C4-2B (cell line): Measurements from ENCODE around the gene IST1.

Experiments used
- ZFX ChIP-seq: fragments of 450-650 bp; IDR thresholded peaks from 2 replicates; pipeline ENCODE4 v1.6.1; 2017
- TF ChIP-seq, protein P1 (sequence below): fragments of 450-650 bp; conservative IDR thresholded peaks from 2 replicates; pipeline ENCODE4 v1.5.1; 2017; ENCODE audit warnings: mild to moderate bottlenecking

DNA sequence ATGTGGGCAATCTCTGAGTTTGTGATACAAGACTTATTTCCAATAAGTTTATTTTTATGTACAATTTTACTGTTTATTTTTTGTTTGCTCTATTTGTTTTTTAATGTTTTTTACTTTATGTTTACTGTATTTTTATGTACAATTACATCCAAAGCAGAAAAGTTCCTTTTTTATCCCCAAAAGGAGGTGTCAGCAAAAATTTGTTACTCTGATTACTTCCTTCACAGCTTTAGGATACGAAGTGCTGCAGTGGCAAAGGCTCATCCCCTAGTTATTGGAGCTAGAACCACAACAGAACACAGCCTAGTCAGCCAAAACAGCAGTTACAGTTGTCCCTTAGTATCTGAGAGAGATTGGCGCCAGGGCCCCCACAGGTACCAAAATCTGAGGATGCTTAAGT, 35.7 kb downstream of the IST1 start:
- TF ChIP-seq, protein P1, sequence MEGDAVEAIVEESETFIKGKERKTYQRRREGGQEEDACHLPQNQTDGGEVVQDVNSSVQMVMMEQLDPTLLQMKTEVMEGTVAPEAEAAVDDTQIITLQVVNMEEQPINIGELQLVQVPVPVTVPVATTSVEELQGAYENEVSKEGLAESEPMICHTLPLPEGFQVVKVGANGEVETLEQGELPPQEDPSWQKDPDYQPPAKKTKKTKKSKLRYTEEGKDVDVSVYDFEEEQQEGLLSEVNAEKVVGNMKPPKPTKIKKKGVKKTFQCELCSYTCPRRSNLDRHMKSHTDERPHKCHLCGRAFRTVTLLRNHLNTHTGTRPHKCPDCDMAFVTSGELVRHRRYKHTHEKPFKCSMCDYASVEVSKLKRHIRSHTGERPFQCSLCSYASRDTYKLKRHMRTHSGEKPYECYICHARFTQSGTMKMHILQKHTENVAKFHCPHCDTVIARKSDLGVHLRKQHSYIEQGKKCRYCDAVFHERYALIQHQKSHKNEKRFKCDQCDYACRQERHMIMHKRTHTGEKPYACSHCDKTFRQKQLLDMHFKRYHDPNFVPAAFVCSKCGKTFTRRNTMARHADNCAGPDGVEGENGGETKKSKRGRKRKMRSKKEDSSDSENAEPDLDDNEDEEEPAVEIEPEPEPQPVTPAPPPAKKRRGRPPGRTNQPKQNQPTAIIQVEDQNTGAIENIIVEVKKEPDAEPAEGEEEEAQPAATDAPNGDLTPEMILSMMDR, result no peak
- no peak for TF ChIP-seq ZFX
